NT2/D1 (cell line): ENCODE results near the gene ECT2L.
"Not testable (repeated sequence)": the region's sequence is repeated elsewhere in the genome, so short reads cannot be mapped to it uniquely, and the experiment has no call there.

Source experiments
- SUZ12 ChIP-seq: IDR thresholded peaks from 2 replicates; pipeline ENCODE4 v1.6.1; 2011; ENCODE audit not compliant: insufficient read length, insufficient read depth; ENCODE audit errors: extremely low read depth
- YY1 ChIP-seq: IDR thresholded peaks from 2 replicates; pipeline ENCODE4 v1.6.1; 2011; ENCODE audit not compliant: insufficient read length, insufficient read depth

DNA sequence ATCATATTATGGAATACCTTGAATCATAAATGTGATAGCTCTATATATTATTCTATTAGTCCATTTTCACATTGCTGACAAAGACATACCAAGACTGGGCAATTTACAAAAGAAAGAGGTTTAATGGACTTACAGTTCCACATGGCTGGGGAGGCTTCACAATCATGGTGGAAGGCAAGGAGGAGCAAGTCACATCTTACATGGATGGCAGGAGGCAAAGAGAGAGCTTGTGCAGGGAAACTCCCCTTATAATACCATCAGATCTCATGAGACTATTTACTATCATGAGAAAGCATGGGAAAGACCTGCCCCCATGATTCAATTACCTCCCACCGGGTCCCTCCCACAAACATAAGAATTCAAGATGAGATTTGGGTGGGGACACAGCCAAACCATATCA, 141.0 kb downstream of the ECT2L start:
- not testable (repeated sequence) for TF ChIP-seq YY1, SUZ12
